Measurements from ENCODE around the gene KDM8. TPM values are rescaled to one million over a fixed set of nuclear protein-coding genes. Genes with fewer than 3 reads are reported as not detected.
A peak's percentile ranks its signal among the peaks of the same experiment; 100 is the strongest.

Gene KDM8
- total RNA-seq, 4 donors from 2014 or later = 1.9 to 12.0 (median 4.0) TPM

DNA sequence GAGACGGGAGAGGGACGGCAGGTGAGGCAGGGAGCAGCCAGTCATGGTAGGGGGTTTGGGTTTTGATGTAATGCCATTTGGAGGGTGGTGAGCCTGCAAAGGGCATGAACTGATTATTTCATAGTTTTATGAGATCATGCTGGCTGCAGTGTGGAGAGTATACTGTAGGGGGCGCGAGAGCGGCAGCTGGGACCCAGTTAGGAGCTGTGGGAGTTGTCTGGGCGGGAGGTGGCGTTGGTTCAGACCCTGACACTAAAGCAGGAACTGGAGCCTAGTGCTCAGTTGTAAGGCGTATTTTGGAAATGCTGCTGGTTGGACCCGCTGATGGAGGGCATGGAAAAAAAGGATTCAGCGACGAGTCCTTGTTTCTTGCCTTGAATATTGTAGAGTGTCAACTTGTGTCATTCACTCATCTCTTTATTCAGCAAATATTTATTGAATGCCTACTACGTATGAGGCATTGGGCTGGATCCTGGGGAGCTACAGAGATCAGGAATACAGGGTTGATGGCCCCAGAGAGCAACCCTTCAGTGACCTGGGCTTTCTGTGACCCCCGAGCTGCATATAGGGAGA lies 23.7 kb upstream of the KDM8 start:
- peak; percentile 95 for ATAC-seq
- peaks cover 0 to 8% (median 0%) of the 10 kb centered on the region in 3 donors for H3K4me1 ChIP-seq
- no peak overlapping the region for H3K4me3 ChIP-seq
- no peak overlapping the region for H3K27ac ChIP-seq
- TF ChIP-seq, protein P1, sequence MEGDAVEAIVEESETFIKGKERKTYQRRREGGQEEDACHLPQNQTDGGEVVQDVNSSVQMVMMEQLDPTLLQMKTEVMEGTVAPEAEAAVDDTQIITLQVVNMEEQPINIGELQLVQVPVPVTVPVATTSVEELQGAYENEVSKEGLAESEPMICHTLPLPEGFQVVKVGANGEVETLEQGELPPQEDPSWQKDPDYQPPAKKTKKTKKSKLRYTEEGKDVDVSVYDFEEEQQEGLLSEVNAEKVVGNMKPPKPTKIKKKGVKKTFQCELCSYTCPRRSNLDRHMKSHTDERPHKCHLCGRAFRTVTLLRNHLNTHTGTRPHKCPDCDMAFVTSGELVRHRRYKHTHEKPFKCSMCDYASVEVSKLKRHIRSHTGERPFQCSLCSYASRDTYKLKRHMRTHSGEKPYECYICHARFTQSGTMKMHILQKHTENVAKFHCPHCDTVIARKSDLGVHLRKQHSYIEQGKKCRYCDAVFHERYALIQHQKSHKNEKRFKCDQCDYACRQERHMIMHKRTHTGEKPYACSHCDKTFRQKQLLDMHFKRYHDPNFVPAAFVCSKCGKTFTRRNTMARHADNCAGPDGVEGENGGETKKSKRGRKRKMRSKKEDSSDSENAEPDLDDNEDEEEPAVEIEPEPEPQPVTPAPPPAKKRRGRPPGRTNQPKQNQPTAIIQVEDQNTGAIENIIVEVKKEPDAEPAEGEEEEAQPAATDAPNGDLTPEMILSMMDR (IDR thresholded peaks at IDR 0.05) = peak; percentile 85 to 96 (median 95)
- TF ChIP-seq POLR2AphosphoS5 (IDR thresholded peaks at IDR 0.05) (peak; percentile 37), EP300 (IDR thresholded peaks at IDR 0.05) (no peak), POLR2A (IDR thresholded peaks at IDR 0.05) (no peak)
- 2 to 15% methylated on average over 12 to 13 of the region's 13 CpGs for WGBS, 2 donors (ENCODE audit: low coverage in 1 of 2)
- no peaks in the 10 kb centered on the region for H3K27me3 ChIP-seq
- no peaks in the 10 kb centered on the region for H3K36me3 ChIP-seq
- H3K9me3 ChIP-seq = no peaks in the 10 kb centered on the region

DNA sequence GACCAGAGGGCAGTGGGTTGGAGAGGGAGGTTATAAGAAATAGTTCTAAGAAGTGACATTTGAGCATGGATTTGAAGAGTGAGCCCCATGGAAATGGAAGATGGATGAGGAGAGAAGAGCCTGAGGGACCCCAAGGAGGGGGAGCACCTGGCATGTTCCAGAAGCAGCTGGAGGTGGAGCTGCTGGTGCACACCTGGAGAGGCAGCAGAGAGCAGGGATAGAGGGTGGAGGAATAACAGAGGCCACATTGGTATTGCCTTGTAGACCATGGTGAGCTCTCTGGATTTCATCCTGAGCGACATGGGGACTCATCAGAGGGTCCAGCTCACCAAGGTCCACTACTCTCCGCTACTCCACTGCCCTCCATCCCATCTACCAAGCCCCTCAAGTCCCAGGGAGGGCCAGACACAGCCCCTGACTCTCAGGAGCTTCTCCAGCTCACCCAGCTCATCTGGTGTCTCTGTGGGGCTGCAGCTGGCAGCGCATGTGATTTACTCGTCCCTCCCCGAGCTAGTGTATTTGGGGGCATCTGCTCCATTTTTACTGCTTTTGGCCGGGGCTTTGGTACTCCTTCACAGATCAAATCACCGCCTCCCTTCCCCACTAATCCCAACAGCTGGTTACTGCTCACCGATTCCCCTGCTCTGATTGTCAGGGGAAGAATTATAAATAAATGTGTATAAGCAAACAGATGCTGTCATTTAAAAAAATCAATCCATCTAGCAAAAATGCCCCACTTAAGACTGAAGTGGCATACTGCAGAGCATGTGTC lies 22.1 kb upstream of the KDM8 start:
- TF ChIP-seq POLR2A (IDR thresholded peaks at IDR 0.05) (no peak), EP300 (IDR thresholded peaks at IDR 0.05) (no peak), POLR2AphosphoS5 (IDR thresholded peaks at IDR 0.05) (no peak)
- TF ChIP-seq, protein P1 (IDR thresholded peaks at IDR 0.05) = no peak
- Histone ChIP-seq H3K36me3 (no peaks in the 10 kb centered on the region), H3K27me3 (no peaks in the 10 kb centered on the region), H3K9me3 (no peaks in the 10 kb centered on the region), H3K4me3 (no peak overlapping the region), H3K4me1 (peaks cover 0 to 8% (median 0%) of the 10 kb centered on the region in 3 donors), H3K27ac (no peak overlapping the region)
- no peak for ATAC-seq
- 73 to 80% methylated on average over 2 to 8 of the region's 8 CpGs for WGBS, 2 donors (ENCODE audit: low coverage in 1 of 2)

DNA sequence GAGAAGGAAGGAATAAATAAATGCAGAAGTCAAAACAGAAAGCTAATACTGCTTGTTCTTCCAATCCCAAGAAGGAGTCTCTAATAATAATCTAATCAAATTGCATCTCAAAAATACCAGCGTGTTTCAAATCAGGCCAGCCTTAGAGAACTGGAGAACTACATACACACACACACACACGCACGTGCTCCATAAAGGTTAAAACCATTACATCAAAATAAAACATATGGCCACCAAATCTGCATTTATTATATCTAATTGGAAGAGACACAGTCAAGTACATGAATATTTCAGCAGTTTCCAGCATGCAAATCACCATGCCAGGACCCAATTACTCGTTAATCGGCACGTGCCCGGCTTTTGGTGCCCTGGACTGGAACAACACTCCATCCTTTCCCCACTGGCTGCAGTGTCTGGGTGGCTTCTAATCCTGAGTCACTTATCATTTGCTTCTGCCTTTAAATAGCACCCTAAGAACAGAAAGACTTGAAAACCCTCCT lies 20.4 kb upstream of the KDM8 start:
- Histone ChIP-seq H3K4me1 (peaks cover 0 to 8% (median 0%) of the 10 kb centered on the region in 3 donors), H3K27ac (no peak overlapping the region), H3K9me3 (no peaks in the 10 kb centered on the region), H3K4me3 (no peak overlapping the region), H3K27me3 (no peaks in the 10 kb centered on the region), H3K36me3 (no peaks in the 10 kb centered on the region)
- TF ChIP-seq POLR2AphosphoS5 (IDR thresholded peaks at IDR 0.05) (no peak), EP300 (IDR thresholded peaks at IDR 0.05) (no peak), POLR2A (IDR thresholded peaks at IDR 0.05) (no peak)
- TF ChIP-seq, protein P1 (IDR thresholded peaks at IDR 0.05) = no peak
- 63 to 68% methylated on average over 6 to 7 of the region's 7 CpGs for WGBS, 2 donors (ENCODE audit: low coverage in 1 of 2)
- no peak for ATAC-seq

DNA sequence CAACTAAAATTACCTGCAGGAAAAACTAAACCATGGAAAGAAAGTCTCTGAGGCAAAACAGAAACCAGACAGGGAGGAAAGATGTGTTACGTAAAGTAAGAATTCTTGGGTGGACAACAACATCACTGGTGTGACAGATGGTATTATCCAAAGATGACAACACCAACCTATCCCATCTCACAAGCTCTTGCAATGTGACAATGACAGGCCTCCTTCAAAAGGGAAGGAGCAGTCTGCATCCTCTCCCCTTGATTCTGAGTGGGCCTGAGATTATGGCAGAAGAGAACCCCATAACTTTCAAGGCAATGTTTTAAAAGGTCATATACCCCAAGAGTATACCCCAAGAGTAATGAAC lies 17.6 kb upstream of the KDM8 start:
- ATAC-seq = no peak
- TF ChIP-seq POLR2AphosphoS5 (IDR thresholded peaks at IDR 0.05) (no peak), EP300 (IDR thresholded peaks at IDR 0.05) (no peak), POLR2A (IDR thresholded peaks at IDR 0.05) (no peak)
- TF ChIP-seq, protein P1 (IDR thresholded peaks at IDR 0.05) = no peak
- H3K27ac ChIP-seq = no peak overlapping the region
- H3K27me3 ChIP-seq = peaks cover 21% of the 10 kb centered on the region
- H3K4me1 ChIP-seq = no peaks in the 10 kb centered on the region
- WGBS, 2 donors (ENCODE audit: low coverage in 1 of 2) = 100% methylated on average over 1 of the region's 1 CpG; no CpG with 5 or more reads in 1 of the 2 donors
- H3K9me3 ChIP-seq = no peaks in the 10 kb centered on the region
- no peak overlapping the region for H3K4me3 ChIP-seq
- H3K36me3 ChIP-seq = no peaks in the 10 kb centered on the region

Measured in gastroesophageal sphincter (tissue), 4 donors.